Neural cell (in vitro differentiated cells): Measurements from ENCODE around the gene TTLL5. TPM values are rescaled to one million over a fixed set of nuclear protein-coding genes. Genes with fewer than 3 reads are reported as not detected.

Source experiments
- H2AFZ ChIP-seq: fragments of 200-600, 300-800 bp; sonication (generic), shearing (Covaris generic); 2 replicates; pipeline ENCODE4 v1.6.0; 2014; ENCODE audit warnings: low read depth, mild to moderate bottlenecking, antibody characterized with exemption, low read length, moderate library complexity
- H3F3A ChIP-seq: fragments of 200-600 bp; shearing (Covaris generic); 2 replicates; pipeline ENCODE4 v1.6.1; 2016; ENCODE audit warnings: mild to moderate bottlenecking, moderate library complexity, mixed read lengths, antibody characterized with exemption, low read length; ENCODE audit not compliant: insufficient read depth, poor library complexity, severe bottlenecking
- H3K27ac ChIP-seq: fragments of 200-600, 300-800 bp; sonication (generic), shearing (Covaris generic); 2 replicates; pipeline ENCODE4 v1.5.1; 2014; ENCODE audit warnings: mild to moderate bottlenecking, low read length, moderate library complexity
- H3K27me3 ChIP-seq: fragments of 300-800, 200-600 bp; sonication (generic), shearing (Covaris generic); 2 replicates; pipeline ENCODE4 v1.6.0; 2014; ENCODE audit warnings: mild to moderate bottlenecking, low read depth, low read length, moderate library complexity; ENCODE audit not compliant: insufficient read depth
- H3K36me3 ChIP-seq: fragments of 300-800, 200-600 bp; sonication (generic), shearing (Covaris generic); 2 replicates; pipeline ENCODE4 v1.5.1; 2014; ENCODE audit warnings: mild to moderate bottlenecking, antibody characterized with exemption, low read length, moderate library complexity; ENCODE audit not compliant: insufficient read depth
- H3K4me2 ChIP-seq: fragments of 300-800, 200-600 bp; sonication (generic), shearing (Covaris generic); 2 replicates; pipeline ENCODE4 v1.6.0; 2014; ENCODE audit warnings: mild to moderate bottlenecking, low read length
- H3K4me3 ChIP-seq: fragments of 300-800, 200-600 bp; sonication (generic), shearing (Covaris generic); 2 replicates; pipeline ENCODE4 v1.5.1; 2014; ENCODE audit warnings: mild to moderate bottlenecking, low read length, moderate library complexity
- H3K79me2 ChIP-seq: fragments of 200-600 bp; shearing (Covaris generic); replicated peaks from 2 replicates; pipeline ENCODE4 v1.6.0; 2014; ENCODE audit warnings: mild to moderate bottlenecking, low read length, moderate library complexity; ENCODE audit not compliant: insufficient read depth
- H3K9ac ChIP-seq: fragments of 300-800, 200-600 bp; sonication (generic), shearing (Covaris generic); 2 replicates; pipeline ENCODE4 v1.6.1; 2016; ENCODE audit warnings: mild to moderate bottlenecking, low read length, mixed read lengths
- H3K9me2 ChIP-seq: fragments of 200-600 bp; shearing (Covaris generic); 2 replicates; pipeline ENCODE4 v1.6.1; 2016; ENCODE audit warnings: mild to moderate bottlenecking, low read length, mixed read lengths; ENCODE audit not compliant: insufficient read depth
- H3K9me3 ChIP-seq: fragments of 200-600, 300-800 bp; sonication (generic), shearing (Covaris generic); 2 replicates; pipeline ENCODE4 v1.6.1; 2016; ENCODE audit warnings: mild to moderate bottlenecking, mixed run types, low read length, moderate library complexity, mixed read lengths
- H4K20me1 ChIP-seq: fragments of 200-600 bp; shearing (Covaris generic); 2 replicates; pipeline ENCODE4 v1.6.1; 2016; ENCODE audit warnings: mild to moderate bottlenecking, mixed run types; ENCODE audit not compliant: insufficient read depth
- EP300 ChIP-seq: fragments of 450-650 bp; conservative IDR thresholded peaks from 2 replicates; pipeline ENCODE4 v1.6.1; 2014; ENCODE audit warnings: antibody characterized with exemption, mild to moderate bottlenecking, moderate library complexity; ENCODE audit not compliant: poor library complexity, severe bottlenecking
- EZH2 ChIP-seq: fragments of 200-600, 300-800 bp; shearing (Covaris generic), sonication (generic); IDR thresholded peaks from 2 replicates; pipeline ENCODE4 v1.6.1; 2014; ENCODE audit warnings: antibody characterized with exemption, low read length, borderline replicate concordance, mild to moderate bottlenecking; ENCODE audit not compliant: insufficient read depth, poor library complexity, severe bottlenecking
- MXI1 ChIP-seq: fragments of 450-650 bp; conservative IDR thresholded peaks from 2 replicates; pipeline ENCODE4 v1.6.1; 2014; ENCODE audit warnings: antibody characterized with exemption, mild to moderate bottlenecking; ENCODE audit not compliant: poor library complexity, severe bottlenecking
- POLR2AphosphoS5 ChIP-seq: IDR thresholded peaks from 2 replicates; pipeline ENCODE4 v1.6.1; 2012
- RAD21 ChIP-seq: fragments of 450-650 bp; conservative IDR thresholded peaks from 2 replicates; pipeline ENCODE4 v1.6.1; 2014; ENCODE audit warnings: antibody characterized with exemption, mild to moderate bottlenecking, moderate library complexity
- SMC3 ChIP-seq: fragments of 450-650 bp; conservative IDR thresholded peaks from 2 replicates; pipeline ENCODE4 v1.6.1; 2014; ENCODE audit warnings: antibody characterized with exemption, mild to moderate bottlenecking, moderate library complexity; ENCODE audit not compliant: poor library complexity
- TAF1 ChIP-seq: IDR thresholded peaks from 2 replicates; pipeline ENCODE4 v1.6.1; 2012; ENCODE audit warnings: low read depth
- polyA plus RNA-seq: library from polyadenylated mRNA; depleted of rRNA; stranded (reverse); fragments of >200 nt; gene quantifications from 2 replicates; pipeline ENCODE4 v1.2.3, GENCODE V29; 2014
- TF ChIP-seq, protein P1 (sequence below): IDR thresholded peaks from 2 replicates; pipeline ENCODE4 v1.6.1; 2012; ENCODE audit warnings: borderline replicate concordance
- TF ChIP-seq, protein P2 (sequence below): fragments of 450-650 bp; IDR thresholded peaks from 2 replicates; pipeline ENCODE4 v1.5.1; 2014; ENCODE audit warnings: antibody characterized with exemption, mild to moderate bottlenecking, moderate library complexity; ENCODE audit not compliant: poor library complexity, severe bottlenecking

Gene TTLL5
- polyA plus RNA-seq, 1 donor from 2014 or later = 8.2 TPM

DNA sequence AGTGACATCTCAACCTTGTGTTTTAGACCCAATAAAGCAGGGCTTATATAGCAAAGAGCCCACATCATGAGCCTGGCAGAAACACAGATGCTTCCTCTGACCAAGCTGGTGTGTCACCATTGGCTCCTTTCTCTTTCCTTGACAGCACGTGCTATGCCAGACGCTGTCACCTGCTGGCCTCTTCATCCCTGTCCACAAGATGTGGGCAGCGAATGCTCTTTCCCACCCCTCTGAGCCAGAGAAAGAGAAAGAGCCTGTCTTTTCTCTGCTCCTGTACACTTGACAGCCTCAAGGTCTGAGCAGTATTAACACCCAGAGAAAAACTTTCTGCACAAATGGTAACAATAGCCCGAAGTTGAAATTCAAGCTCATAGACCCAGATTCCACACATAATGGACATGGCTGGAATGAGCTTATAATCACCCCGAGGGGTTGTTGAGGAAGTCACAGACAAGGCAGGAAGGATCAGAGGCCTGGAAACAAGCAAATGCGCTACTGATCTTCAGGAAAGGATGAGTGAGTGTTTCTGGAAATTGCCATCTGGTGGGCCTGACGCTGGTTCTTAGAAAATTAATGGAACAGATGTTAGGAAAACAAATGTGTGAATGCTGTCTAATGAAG, 311.9 kb downstream of the TTLL5 start:
- no peak overlapping the region for H3K9ac ChIP-seq
- H4K20me1 ChIP-seq = no peaks in the 10 kb centered on the region
- H3K9me2 ChIP-seq = no peaks in the 10 kb centered on the region
- no peak overlapping the region for H3K4me3 ChIP-seq
- H3K27me3 ChIP-seq = no peaks in the 10 kb centered on the region
- H3K79me2 ChIP-seq = no peaks in the 10 kb centered on the region
- H3K36me3 ChIP-seq = no peaks in the 10 kb centered on the region
- no peak overlapping the region for H2AFZ ChIP-seq
- no peak overlapping the region for H3K27ac ChIP-seq
- H3K9me3 ChIP-seq = no peaks in the 10 kb centered on the region
- TF ChIP-seq EP300 (no peak), SMC3 (no peak), TAF1 (no peak), MXI1 (no peak), EZH2 (no peak), POLR2AphosphoS5 (no peak), RAD21 (no peak)
- TF ChIP-seq, protein P1, sequence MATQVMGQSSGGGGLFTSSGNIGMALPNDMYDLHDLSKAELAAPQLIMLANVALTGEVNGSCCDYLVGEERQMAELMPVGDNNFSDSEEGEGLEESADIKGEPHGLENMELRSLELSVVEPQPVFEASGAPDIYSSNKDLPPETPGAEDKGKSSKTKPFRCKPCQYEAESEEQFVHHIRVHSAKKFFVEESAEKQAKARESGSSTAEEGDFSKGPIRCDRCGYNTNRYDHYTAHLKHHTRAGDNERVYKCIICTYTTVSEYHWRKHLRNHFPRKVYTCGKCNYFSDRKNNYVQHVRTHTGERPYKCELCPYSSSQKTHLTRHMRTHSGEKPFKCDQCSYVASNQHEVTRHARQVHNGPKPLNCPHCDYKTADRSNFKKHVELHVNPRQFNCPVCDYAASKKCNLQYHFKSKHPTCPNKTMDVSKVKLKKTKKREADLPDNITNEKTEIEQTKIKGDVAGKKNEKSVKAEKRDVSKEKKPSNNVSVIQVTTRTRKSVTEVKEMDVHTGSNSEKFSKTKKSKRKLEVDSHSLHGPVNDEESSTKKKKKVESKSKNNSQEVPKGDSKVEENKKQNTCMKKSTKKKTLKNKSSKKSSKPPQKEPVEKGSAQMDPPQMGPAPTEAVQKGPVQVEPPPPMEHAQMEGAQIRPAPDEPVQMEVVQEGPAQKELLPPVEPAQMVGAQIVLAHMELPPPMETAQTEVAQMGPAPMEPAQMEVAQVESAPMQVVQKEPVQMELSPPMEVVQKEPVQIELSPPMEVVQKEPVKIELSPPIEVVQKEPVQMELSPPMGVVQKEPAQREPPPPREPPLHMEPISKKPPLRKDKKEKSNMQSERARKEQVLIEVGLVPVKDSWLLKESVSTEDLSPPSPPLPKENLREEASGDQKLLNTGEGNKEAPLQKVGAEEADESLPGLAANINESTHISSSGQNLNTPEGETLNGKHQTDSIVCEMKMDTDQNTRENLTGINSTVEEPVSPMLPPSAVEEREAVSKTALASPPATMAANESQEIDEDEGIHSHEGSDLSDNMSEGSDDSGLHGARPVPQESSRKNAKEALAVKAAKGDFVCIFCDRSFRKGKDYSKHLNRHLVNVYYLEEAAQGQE = no peak
- TF ChIP-seq, protein P2, sequence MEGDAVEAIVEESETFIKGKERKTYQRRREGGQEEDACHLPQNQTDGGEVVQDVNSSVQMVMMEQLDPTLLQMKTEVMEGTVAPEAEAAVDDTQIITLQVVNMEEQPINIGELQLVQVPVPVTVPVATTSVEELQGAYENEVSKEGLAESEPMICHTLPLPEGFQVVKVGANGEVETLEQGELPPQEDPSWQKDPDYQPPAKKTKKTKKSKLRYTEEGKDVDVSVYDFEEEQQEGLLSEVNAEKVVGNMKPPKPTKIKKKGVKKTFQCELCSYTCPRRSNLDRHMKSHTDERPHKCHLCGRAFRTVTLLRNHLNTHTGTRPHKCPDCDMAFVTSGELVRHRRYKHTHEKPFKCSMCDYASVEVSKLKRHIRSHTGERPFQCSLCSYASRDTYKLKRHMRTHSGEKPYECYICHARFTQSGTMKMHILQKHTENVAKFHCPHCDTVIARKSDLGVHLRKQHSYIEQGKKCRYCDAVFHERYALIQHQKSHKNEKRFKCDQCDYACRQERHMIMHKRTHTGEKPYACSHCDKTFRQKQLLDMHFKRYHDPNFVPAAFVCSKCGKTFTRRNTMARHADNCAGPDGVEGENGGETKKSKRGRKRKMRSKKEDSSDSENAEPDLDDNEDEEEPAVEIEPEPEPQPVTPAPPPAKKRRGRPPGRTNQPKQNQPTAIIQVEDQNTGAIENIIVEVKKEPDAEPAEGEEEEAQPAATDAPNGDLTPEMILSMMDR = no peak
- no peak overlapping the region for H3K4me2 ChIP-seq
- H3F3A ChIP-seq = no peaks in the 10 kb centered on the region

- Histone ChIP-seq H4K20me1 (no peaks in the 10 kb centered on the region), H3K27me3 (no peaks in the 10 kb centered on the region), H3K4me3 (no peak overlapping the region), H3K9me2 (no peaks in the 10 kb centered on the region), H3K79me2 (no peaks in the 10 kb centered on the region), H3K4me2 (no peak overlapping the region), H3K27ac (no peak overlapping the region), H3K9me3 (no peaks in the 10 kb centered on the region), H3K9ac (no peak overlapping the region), H3F3A (no peaks in the 10 kb centered on the region), H3K36me3 (no peaks in the 10 kb centered on the region), H2AFZ (no peak overlapping the region)
- TF ChIP-seq SMC3 = no peak
- no peak for TF ChIP-seq RAD21
- TF ChIP-seq TAF1 = no peak
- TF ChIP-seq EZH2 = no peak
- TF ChIP-seq MXI1 = no peak
- TF ChIP-seq EP300 = no peak
- TF ChIP-seq, protein P2 = no peak
- TF ChIP-seq POLR2AphosphoS5 = no peak
- TF ChIP-seq, protein P1 = no peak
These were observed 316.0 kb downstream of the TTLL5 start for GRCh38 chr14:75976826-75977581.
